ENCODE results near the gene GJD2.

- TF ChIP-seq, protein P1, sequence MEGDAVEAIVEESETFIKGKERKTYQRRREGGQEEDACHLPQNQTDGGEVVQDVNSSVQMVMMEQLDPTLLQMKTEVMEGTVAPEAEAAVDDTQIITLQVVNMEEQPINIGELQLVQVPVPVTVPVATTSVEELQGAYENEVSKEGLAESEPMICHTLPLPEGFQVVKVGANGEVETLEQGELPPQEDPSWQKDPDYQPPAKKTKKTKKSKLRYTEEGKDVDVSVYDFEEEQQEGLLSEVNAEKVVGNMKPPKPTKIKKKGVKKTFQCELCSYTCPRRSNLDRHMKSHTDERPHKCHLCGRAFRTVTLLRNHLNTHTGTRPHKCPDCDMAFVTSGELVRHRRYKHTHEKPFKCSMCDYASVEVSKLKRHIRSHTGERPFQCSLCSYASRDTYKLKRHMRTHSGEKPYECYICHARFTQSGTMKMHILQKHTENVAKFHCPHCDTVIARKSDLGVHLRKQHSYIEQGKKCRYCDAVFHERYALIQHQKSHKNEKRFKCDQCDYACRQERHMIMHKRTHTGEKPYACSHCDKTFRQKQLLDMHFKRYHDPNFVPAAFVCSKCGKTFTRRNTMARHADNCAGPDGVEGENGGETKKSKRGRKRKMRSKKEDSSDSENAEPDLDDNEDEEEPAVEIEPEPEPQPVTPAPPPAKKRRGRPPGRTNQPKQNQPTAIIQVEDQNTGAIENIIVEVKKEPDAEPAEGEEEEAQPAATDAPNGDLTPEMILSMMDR (conservative IDR thresholded peaks at IDR 0.05; ENCODE audit: low read length): no peak
- TF ChIP-seq EZH2phosphoT487 (IDR thresholded peaks at IDR 0.05; ENCODE audit: borderline replicate concordance): no peak
Observed at GRCh38 chr15:34776606-34777105, 21.9 kb upstream of the GJD2 start.

Data from Loucy (cell line).